ENCODE data around the gene TEAD3. TPM values are rescaled to one million over a fixed set of nuclear protein-coding genes. Genes with fewer than 3 reads are reported as not detected.

The TEAD3 gene
- total and polyA plus RNA-seq, 2 experiments from 2014 or later: 15.0 to 26.5 TPM

- TF ChIP-seq REST (IDR thresholded peaks at IDR 0.05; ENCODE audit: unreplicated experiment) (no peak), STAT1 (IDR thresholded peaks at IDR 0.05; ENCODE audit: unreplicated experiment) (no peak), NANOG (IDR thresholded peaks at IDR 0.05; ENCODE audit: borderline replicate concordance) (no peak), CTCF (conservative IDR thresholded peaks at IDR 0.05; ENCODE audit: low read depth in 2 of 2) (no peak)
These were observed 42.3 kb downstream of the TEAD3 start (continued) for GRCh38 chr6:35454391-35455110.

- H3K36me3 Mint-ChIP-seq (ENCODE audit: low read depth): peaks cover 21% of the 10 kb centered on the region
- H2AFZ ChIP-seq: no peak overlapping the region
- no peaks in the 10 kb centered on the region for H3K9me2 ChIP-seq (ENCODE audit: insufficient read depth)
- no peak overlapping the region for H3K27ac Mint-ChIP-seq
- H3K4me2 ChIP-seq: peak overlapping the region; percentile 93
- H3K4me3 Mint-ChIP-seq: peak overlapping the region; percentile 73
- ATAC-seq (no peak), DNase-seq (ENCODE audit: low spot score) (no peak)
- H3K27me3 Mint-ChIP-seq (ENCODE audit: insufficient read depth, low read depth, poor library complexity): peaks cover 9% of the 10 kb centered on the region
- H3K27ac ChIP-seq (ENCODE audit: low read depth): no peak overlapping the region
- peak overlapping the region; percentile 83 for H3K4me3 ChIP-seq
- no peaks in the 10 kb centered on the region; the same call in 1 of the 2 replicates for H4K20me1 ChIP-seq (replicated peaks; ENCODE audit: insufficient read depth)
- H3K4me1 Mint-ChIP-seq: peaks cover 35% of the 10 kb centered on the region
- H3K79me2 ChIP-seq (replicated peaks; ENCODE audit: insufficient read depth): peaks cover 6% of the 10 kb centered on the region; the same call in 1 of the 2 replicates
- H3K4me1 ChIP-seq (ENCODE audit: insufficient read depth): peaks cover 27% of the 10 kb centered on the region
- 0 out of 2 replicates have a peak, but pooled peaks cover 4% of the 10 kb centered on the region for H3K36me3 ChIP-seq (ENCODE audit: insufficient read depth)
- H3K9me3 Mint-ChIP-seq: no peaks in the 10 kb centered on the region
- H3F3A ChIP-seq (replicated peaks; ENCODE audit: low read depth): 0 out of 2 replicates have a peak, but pooled peaks cover 3% of the 10 kb centered on the region
- H3K27me3 ChIP-seq (ENCODE audit: insufficient read depth): peaks cover 9% of the 10 kb centered on the region; the same call in 1 of the 2 replicates
- TF ChIP-seq CREB1 (CRISPR knock-in tag; IDR thresholded peaks at IDR 0.05; ENCODE audit: low read depth): no peak
- TF ChIP-seq NANOG (IDR thresholded peaks at IDR 0.05; ENCODE audit: borderline replicate concordance): no peak
- no peak for TF ChIP-seq CTCF (conservative IDR thresholded peaks at IDR 0.05; ENCODE audit: low read depth in 2 of 2)
- TF ChIP-seq REST (IDR thresholded peaks at IDR 0.05; ENCODE audit: unreplicated experiment): no peak
- no peak for TF ChIP-seq EZH2 (IDR thresholded peaks at IDR 0.05; ENCODE audit: low read depth, unreplicated experiment)
- no peak for TF ChIP-seq POLR2AphosphoS5 (IDR thresholded peaks at IDR 0.05; ENCODE audit: low read depth)
- TF ChIP-seq STAT1 (IDR thresholded peaks at IDR 0.05; ENCODE audit: unreplicated experiment): no peak
These were observed 43.6 kb downstream of the TEAD3 start for GRCh38 chr6:35453236-35453635.

Measured in GM23338 (cell line).